ENCODE data around the gene PRAMEF5.
"Not testable (repeated sequence)": the region's sequence is repeated elsewhere in the genome, so short reads cannot be mapped to it uniquely, and the experiment has no call there.

Gene PRAMEF5

GRCh38 chr1:13253898-13254297 lies at the start of gene PRAMEF5:
PRAMEF5 (plus strand) TSS chr1:13254198; CDS start chr1:13259269, 5,071 bp downstream.
- DNase-seq = not testable (repeated sequence)

- DNase-seq = not testable (repeated sequence)
These were observed 45.3 kb upstream of the PRAMEF5 start for GRCh38 chr1:13208712-13209111.

GRCh38 chr1:13216619-13217018 lies 37.4 kb upstream of the PRAMEF5 start:
- not testable (repeated sequence) for DNase-seq

GRCh38 chr1:13219203-13219602 lies 34.8 kb upstream of the PRAMEF5 start:
- DNase-seq = not testable (repeated sequence)

GRCh38 chr1:13222788-13223187 lies 31.2 kb upstream of the PRAMEF5 start:
- not testable (repeated sequence) for DNase-seq

GRCh38 chr1:13224480-13225060 lies 29.4 kb upstream of the PRAMEF5 start:
- no peak for DNase-seq

GRCh38 chr1:13225675-13226204 lies 28.3 kb upstream of the PRAMEF5 start, which contains the start of gene PRAMEF18:
PRAMEF18 (minus strand) TSS chr1:13226154; CDS start chr1:13226106, 48 bp downstream.
- not testable (repeated sequence) for DNase-seq

- DNase-seq = not testable (repeated sequence)
These were observed 26.5 kb upstream of the PRAMEF5 start for GRCh38 chr1:13227271-13228055.

- peak; percentile 25 for DNase-seq
These were observed 25.6 kb upstream of the PRAMEF5 start for GRCh38 chr1:13228343-13228781.

GRCh38 chr1:13230096-13230495 lies 23.9 kb upstream of the PRAMEF5 start:
- not testable (repeated sequence) for DNase-seq

GRCh38 chr1:13230601-13231000 lies 23.4 kb upstream of the PRAMEF5 start:
- not testable (repeated sequence) for DNase-seq

GRCh38 chr1:13231061-13231750 lies 22.8 kb upstream of the PRAMEF5 start:
- DNase-seq = not testable (repeated sequence)

GRCh38 chr1:13232056-13232455 lies 21.9 kb upstream of the PRAMEF5 start:
- DNase-seq = not testable (repeated sequence)

GRCh38 chr1:13234057-13234456 lies 19.9 kb upstream of the PRAMEF5 start:
- not testable (repeated sequence) for DNase-seq

- not testable (repeated sequence) for DNase-seq
These were observed 16.4 kb upstream of the PRAMEF5 start for GRCh38 chr1:13237572-13237971.

GRCh38 chr1:13239633-13240032 lies 14.4 kb upstream of the PRAMEF5 start:
- DNase-seq = not testable (repeated sequence)

GRCh38 chr1:13243536-13244263 lies 10.3 kb upstream of the PRAMEF5 start:
- DNase-seq = not testable (repeated sequence)

GRCh38 chr1:13245841-13246553 lies 8.0 kb upstream of the PRAMEF5 start:
- DNase-seq = not testable (repeated sequence)

GRCh38 chr1:13246554-13246871 lies 7.5 kb upstream of the PRAMEF5 start:
- not testable (repeated sequence) for DNase-seq

- DNase-seq = not testable (repeated sequence)
These were observed 6.9 kb upstream of the PRAMEF5 start for GRCh38 chr1:13247122-13247521.

- DNase-seq = not testable (repeated sequence)
These were observed 11.1 kb downstream of the PRAMEF5 start for GRCh38 chr1:13265124-13265523.

- DNase-seq = not testable (repeated sequence)
These were observed 23.0 kb downstream of the PRAMEF5 start for GRCh38 chr1:13277016-13277415.
